ENCODE measurements around the gene CDC26.

CDC26 gene

GRCh38 chr9:113275157-113276131 lies at the start of gene CDC26, which contains the start of gene PRPF4:
Gene CDC26 (minus strand): TSS chr9:113275572. CDS start chr9:113272507, 3,065 bp downstream.
Gene PRPF4 (plus strand): TSS chr9:113275658. CDS start chr9:113275744, 86 bp downstream.
- no peak for TF ChIP-seq CTCF (conservative IDR thresholded peaks at IDR 0.05; ENCODE audit: low read length)
- peak; percentile 98 for DNase-seq (ENCODE audit: low read depth)
- peak within 1 kb of the TSS; percentile 97 for H3K4me3 ChIP-seq (ENCODE audit: low read length)

GRCh38 chr9:113322671-113323070 lies 47.3 kb upstream of the CDC26 start:
- no peak for TF ChIP-seq CTCF (conservative IDR thresholded peaks at IDR 0.05; ENCODE audit: low read length)
- no peak overlapping the region for H3K4me3 ChIP-seq (ENCODE audit: low read length)
- DNase-seq (ENCODE audit: low read depth) = no peak

GRCh38 chr9:113320051-113320450 lies 44.7 kb upstream of the CDC26 start:
- no peak for TF ChIP-seq CTCF (conservative IDR thresholded peaks at IDR 0.05; ENCODE audit: low read length)
- no peak overlapping the region for H3K4me3 ChIP-seq (ENCODE audit: low read length)
- no peak for DNase-seq (ENCODE audit: low read depth)

- DNase-seq (ENCODE audit: low read depth) = no peak
- no peak for TF ChIP-seq CTCF (conservative IDR thresholded peaks at IDR 0.05; ENCODE audit: low read length)
- H3K4me3 ChIP-seq (ENCODE audit: low read length) = no peak overlapping the region
Measured at GRCh38 chr9:113319054-113319453, 43.7 kb upstream of the CDC26 start.

GRCh38 chr9:113317777-113318176 lies 42.4 kb upstream of the CDC26 start:
- peak; percentile 21 for DNase-seq (ENCODE audit: low read depth)
- peak; percentile 40; the same call in 1 of the 2 replicates for TF ChIP-seq CTCF (conservative IDR thresholded peaks at IDR 0.05; ENCODE audit: low read length)
- H3K4me3 ChIP-seq (ENCODE audit: low read length) = no peak overlapping the region

- TF ChIP-seq CTCF (conservative IDR thresholded peaks at IDR 0.05; ENCODE audit: low read length) = no peak
Measured at GRCh38 chr9:113316030-113316429, 40.7 kb upstream of the CDC26 start.

GRCh38 chr9:113315231-113315630 lies 39.9 kb upstream of the CDC26 start:
- no peak for DNase-seq (ENCODE audit: low read depth)
- H3K4me3 ChIP-seq (ENCODE audit: low read length) = no peak overlapping the region
- TF ChIP-seq CTCF (conservative IDR thresholded peaks at IDR 0.05; ENCODE audit: low read length) = no peak

More at GRCh38 chr9:113316030-113316429, 40.7 kb upstream of the CDC26 start:
- DNase-seq (ENCODE audit: low read depth) = no peak
- no peak overlapping the region for H3K4me3 ChIP-seq (ENCODE audit: low read length)
